GM19324 (cell line): ENCODE results near the gene CDH13.

Experiments
- ATAC-seq: cut with Tn5 transposase; IDR thresholded peaks from one replicate; pipeline ENCODE4 v1.9.1; 2021; ENCODE audit warnings: mild to moderate bottlenecking, moderate library complexity; ENCODE audit not compliant: unreplicated experiment, low FRiP score

The CDH13 gene

GRCh38 chr16:82625066-82625968 lies 1.5 kb upstream of the CDH13 start:
- no peak for ATAC-seq

DNA sequence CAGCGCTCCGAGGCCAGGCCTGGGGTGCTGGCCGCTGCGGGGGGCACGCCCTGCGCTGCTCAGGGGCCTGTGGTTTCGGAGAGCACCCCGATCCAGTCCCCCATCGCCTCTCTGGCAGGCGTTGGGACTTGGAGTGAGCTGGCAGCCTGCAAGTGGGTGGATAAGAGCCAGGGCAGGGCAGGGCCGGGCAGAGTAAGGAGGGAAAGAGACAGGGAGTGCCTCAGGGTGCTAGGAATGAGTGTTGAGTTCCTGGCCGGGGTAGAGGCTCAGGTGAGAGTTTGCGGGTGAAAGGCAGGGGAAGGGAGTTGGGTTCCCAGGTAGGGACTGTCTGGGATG lies 1.3 kb downstream of the CDH13 start:
- ATAC-seq, result no peak

- no peak for ATAC-seq
Measured at GRCh38 chr16:82628711-82629110, 1.9 kb downstream of the CDH13 start.

DNA sequence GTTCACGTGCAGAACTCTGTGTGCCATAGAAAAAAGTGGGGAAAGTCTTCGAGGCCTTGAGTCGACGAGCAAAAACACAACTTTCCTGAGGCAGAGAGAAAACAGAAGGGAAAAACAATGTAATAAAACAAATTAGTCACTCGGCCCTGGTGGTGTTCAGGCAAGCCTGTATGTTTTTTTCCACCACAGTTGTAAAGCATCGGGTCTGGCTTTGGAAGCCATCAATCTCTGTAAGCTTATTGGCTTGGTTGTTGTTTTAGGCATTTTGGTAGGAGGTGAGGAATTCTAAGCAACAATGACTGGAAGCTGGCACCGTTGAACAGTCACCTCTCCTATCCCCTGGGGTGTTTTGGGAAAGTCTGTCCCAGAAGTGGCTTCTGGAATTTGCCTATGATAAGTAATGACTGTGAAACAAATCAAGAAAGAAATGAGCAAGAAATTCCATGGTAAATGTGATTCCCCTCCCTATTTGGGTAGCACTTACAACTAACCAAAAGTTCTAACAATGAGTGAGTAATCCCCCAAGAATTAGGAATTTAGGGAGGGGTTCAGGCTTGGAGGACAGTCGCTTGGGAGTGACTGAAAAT lies 2.8 kb downstream of the CDH13 start:
- no peak for ATAC-seq

DNA sequence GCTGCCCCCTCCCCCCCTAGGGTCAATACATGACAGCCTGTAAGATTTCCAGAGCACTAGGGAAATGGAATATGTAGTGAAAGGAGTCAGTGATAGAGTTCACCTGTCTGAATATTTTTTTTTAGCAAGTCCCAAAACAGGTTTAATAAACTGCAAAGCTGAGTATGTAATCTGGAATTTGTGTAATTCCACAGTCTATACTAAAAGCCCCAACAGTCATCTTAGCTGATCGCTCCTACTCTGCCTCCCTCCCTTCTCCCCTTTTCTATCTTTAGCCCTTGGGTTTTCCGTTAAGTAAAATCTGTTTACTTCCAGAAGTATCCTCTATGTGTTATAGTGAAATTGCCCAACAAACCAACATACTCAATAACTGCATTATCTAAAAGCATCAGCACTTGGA lies 3.5 kb downstream of the CDH13 start:
- ATAC-seq, result no peak

DNA sequence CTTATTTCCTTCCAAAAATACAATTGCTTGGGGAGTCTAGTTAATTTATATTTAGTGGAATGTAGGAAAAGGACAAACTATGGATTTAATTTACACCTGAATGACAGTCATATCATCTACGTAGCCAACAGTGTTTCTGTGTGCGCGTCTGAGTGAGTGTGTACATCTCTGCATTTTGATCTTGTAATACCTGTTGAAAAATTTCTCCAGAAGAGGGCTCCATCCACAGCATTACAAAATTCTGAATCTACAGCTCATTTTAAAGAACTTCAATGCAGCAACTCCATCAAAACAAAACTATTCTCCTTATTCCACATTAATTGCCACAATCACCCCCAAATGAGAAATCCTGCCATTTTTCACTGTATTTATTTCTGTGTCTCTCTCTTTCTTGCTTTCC lies 3.9 kb downstream of the CDH13 start:
- ATAC-seq, result no peak

DNA sequence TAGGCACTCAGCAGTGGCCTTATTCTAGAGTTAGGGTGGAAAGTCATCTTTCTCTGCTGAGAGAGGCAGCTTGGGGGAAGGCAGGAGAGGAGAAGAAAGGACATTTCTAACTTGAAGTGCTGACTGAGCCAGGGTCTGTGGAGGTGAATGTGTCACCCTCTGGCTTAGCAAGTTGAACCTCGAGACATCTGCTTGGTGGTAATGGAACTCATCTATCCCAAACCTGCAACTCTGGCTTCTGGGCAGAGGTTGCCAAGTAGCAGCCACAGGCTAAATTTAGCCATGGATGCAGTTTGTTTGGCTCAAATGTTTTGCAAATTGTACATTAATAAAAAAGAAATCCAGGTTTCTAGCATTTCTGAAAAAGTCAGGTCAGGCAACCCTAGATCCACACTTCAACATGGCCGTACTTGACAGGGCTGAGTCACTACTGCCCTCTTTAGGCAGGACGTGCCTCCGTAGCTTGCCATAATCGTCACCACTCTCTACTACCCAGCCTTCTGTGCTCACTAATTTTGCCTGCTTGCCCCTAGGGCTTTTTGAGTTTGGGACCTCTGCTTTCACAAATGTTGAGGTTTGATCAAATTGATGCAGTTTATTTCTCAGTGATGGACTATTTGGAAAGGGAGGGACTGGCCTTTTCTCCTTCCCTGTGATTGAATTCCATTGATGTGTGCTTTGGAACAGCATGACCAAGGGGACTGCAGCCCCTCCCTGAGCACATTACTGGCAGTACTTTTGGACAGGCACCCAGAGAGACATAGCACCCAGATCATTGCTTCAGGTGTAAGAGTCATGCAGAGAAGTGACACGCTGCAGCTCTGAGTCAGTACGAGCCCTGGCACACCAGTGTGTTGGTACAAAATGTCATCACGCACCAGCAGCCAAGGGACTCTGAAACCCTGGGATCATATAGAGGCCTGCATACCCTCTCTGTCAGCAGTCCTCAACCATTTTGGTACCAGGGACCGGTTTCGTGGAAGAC lies 5.2 kb downstream of the CDH13 start:
- no peak for ATAC-seq

GRCh38 chr16:82633964-82634600 lies 7.3 kb downstream of the CDH13 start:
- no peak for ATAC-seq

- ATAC-seq, result no peak
Measured at GRCh38 chr16:82634955-82635610, 8.3 kb downstream of the CDH13 start.

DNA sequence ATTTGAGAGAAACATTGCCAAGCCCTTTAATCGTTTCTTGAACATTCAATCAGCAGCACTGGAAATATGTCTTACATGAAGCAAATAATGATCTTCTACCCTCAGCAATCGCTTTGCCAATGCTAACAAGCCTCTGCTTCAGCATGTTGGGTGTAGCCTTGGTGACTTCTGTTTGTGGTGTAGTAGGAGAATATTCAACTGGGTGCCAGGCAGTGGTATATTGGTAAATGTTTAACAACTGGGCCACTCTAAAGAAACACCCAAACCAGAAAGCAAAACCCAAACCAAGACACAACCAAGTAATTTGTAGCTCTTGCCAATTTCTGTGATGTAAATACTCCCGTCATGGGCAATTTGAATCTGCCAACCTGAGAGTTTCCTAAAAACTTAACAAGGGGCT lies 9.7 kb downstream of the CDH13 start:
- no peak for ATAC-seq

GRCh38 chr16:82636958-82637357 lies 10.2 kb downstream of the CDH13 start:
- ATAC-seq, result no peak

- ATAC-seq, result no peak
Measured at GRCh38 chr16:82638095-82638798, 11.5 kb downstream of the CDH13 start.

DNA sequence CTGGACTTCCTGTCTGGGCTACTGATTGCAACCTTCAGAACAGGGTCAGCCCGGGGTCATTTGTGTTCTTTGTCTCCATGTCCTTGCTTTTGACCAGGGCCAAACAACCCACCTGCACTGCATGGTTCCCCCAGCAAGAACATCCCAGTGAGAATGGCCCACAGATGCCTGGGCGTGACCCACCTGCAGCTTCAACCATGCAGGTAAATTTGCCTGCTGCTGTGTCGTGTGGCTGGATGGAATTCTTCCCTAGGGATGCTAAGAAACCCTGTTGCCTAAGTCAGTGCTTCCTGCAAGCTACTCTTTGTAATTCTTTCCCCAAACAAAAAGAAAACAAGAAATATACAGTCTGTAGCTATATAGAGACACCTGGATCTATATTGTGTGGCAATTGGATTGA lies 12.5 kb downstream of the CDH13 start:
- ATAC-seq, result no peak

DNA sequence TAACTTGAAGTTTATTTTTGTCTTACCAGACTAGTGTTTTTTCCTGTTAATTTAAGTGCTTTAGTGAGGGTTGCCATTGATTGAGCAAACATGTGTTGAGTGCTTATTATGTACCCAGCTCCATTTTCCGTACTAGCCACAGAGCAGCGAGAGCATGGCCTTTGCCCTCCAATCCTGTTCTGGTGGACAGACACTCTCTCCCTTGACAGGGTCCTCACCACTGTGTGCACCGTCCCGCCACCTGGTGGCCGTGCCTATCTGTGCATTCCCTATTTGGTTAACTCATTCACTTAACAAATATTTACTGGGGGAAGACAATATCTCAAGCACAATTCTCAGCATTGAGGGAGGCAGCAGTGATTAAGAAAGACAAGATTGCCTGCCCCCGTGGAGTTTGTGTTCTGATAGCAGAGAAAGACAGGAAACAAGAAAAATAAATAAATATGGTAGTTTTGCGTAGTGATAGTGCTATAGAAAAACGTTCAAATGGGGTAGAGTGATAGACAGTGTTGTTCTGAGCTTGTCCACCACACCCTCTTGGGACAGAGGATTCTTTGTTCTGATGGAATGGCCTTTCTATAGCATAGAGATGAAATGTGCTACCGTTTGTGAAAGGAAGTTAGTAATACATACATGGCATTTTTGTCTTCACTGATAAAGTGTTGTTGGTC lies 13.0 kb downstream of the CDH13 start:
- ATAC-seq, result peak; percentile 44

- ATAC-seq, result no peak
Measured at GRCh38 chr16:82641336-82641984, 14.7 kb downstream of the CDH13 start.

GRCh38 chr16:82643136-82643535 lies 16.4 kb downstream of the CDH13 start:
- no peak for ATAC-seq

GRCh38 chr16:82643936-82644630 lies 17.3 kb downstream of the CDH13 start:
- no peak for ATAC-seq

- ATAC-seq, result no peak
Measured at GRCh38 chr16:82646504-82646903, 19.7 kb downstream of the CDH13 start.
